A549 (cell line): ENCODE measurements around the gene STX8.

ENCODE experiments used
- CTCF ChIP-seq: fragments of >200 bp; sonication (Bioruptor Twin); formaldehyde crosslinking; IDR thresholded peaks from 3 replicates; pipeline ENCODE4 v1.5.1; 2016
- HDAC2 ChIP-seq: fragments of 200-600 bp; sonication (generic); IDR thresholded peaks from 2 replicates; pipeline ENCODE4 v1.6.1; 2016
- REST ChIP-seq: fragments of 200-600 bp; sonication (generic); IDR thresholded peaks from 2 replicates; pipeline ENCODE4 v1.6.1; 2016; ENCODE audit warnings: antibody characterized with exemption, mild to moderate bottlenecking, moderate library complexity
- USF2 ChIP-seq: fragments of 450-650 bp; IDR thresholded peaks from 2 replicates; pipeline ENCODE4 v1.6.1; 2014; ENCODE audit warnings: antibody characterized with exemption
- ZNF302 ChIP-seq: fragments of 250-450 bp; sonication (Bioruptor Pico); IDR thresholded peaks from 2 replicates; pipeline ENCODE4 v1.9.0; 2021; ENCODE audit warnings: inconsistent platforms, mild to moderate bottlenecking, moderate library complexity
- TF ChIP-seq, protein P1 (sequence below): fragments of >200 bp; sonication (Bioruptor Twin); formaldehyde crosslinking; IDR thresholded peaks from 2 replicates; pipeline ENCODE4 v1.6.1; 2016

DNA sequence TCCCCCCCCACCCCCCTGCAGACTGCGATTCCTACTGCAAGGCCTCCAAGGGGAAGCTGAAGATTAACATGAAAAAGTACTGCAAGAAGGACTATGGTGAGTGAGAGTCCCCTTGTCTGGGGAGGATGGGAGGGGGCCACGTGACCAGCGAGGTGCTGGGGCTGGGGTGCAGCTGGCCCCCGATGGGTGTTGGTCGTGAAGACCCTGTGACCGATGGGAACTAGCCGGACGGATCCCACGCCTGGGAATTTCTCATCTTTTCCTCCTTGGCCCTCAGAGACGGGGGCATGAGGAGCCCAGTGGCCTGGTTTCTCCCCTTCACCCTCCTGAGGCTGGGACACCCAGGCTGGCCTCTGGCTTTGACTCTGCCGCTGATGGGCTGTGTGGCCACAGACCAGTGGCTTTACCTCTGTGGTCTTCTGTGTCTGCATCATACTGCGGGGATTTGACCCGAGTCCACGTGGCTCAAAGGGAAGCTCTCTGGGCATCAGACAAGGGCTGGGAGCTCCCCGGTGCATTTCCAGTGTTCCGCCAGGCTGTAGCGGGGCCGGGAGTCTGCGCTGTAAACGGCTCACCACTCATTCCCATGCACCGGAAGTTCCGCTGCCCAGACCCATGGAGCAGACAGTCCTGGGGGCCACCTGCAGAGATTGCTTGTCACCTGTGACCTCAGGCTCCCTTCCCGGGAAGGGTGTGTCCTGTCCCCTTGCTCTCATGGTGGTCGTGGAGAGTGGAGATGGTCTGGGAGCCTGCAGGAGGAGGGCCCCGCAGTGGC is 354.3 kb downstream of the STX8 start:
- TF ChIP-seq ZNF302 (no peak), USF2 (no peak), CTCF (no peak), REST (no peak), HDAC2 (no peak)
- TF ChIP-seq, protein P1, sequence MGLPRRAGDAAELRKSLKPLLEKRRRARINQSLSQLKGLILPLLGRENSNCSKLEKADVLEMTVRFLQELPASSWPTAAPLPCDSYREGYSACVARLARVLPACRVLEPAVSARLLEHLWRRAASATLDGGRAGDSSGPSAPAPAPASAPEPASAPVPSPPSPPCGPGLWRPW = no peak
